NOMO-1 treated with DMSO at 0.1 percent for 48 hours (cell line): ENCODE results near the gene PLXNA1.

Experiments
- DNase-seq: peaks from one replicate; lab custom pipeline; 2025; ENCODE audit not compliant: unreplicated experiment; lab: John Stamatoyannopoulos, UW

Gene PLXNA1

DNA sequence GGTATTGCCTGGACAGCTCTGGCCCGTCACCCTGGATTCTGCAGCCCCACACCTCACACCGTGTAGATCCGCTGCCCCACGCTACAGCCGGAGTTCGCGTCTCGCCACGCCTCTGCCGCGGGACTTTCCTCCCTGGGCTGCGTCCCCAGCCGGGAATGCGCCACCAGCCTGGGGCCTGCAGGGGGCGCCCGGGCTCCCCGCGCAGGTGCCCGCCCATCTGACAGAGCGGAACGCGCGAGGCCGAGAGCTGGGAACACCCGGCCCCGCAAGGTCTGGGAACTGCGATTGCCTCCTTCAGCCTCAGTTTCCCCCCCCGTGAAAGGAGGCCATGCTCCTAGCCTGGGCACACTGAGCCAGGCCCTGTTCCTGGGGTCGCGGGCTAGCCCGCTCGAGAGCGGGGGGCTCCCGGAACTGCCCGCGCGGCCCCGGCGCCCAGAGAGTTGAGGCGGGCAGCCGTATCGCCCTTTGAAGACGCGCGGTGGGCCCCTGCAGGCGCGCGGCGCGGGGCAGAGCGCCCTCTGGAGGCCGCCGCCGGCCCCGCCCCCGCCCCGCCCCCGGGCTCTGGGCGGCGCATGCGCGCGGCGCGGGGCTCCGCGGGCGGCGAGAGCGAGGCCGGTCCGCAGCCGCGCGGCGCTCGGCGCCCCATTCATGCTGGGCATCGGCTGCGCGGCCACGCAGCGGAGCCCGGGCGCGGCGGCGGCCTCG lies at the start of gene PLXNA1:
TSS of gene PLXNA1 (plus strand) at position 645 of the 705 bp plus-strand sequence. CDS start 5,479 bp downstream, outside the sequence.
- DNase-seq: peak; percentile 77

- DNase-seq: no peak
Measured at GRCh38 chr3:126934031-126934531, 48.8 kb upstream of the PLXNA1 start.

DNA sequence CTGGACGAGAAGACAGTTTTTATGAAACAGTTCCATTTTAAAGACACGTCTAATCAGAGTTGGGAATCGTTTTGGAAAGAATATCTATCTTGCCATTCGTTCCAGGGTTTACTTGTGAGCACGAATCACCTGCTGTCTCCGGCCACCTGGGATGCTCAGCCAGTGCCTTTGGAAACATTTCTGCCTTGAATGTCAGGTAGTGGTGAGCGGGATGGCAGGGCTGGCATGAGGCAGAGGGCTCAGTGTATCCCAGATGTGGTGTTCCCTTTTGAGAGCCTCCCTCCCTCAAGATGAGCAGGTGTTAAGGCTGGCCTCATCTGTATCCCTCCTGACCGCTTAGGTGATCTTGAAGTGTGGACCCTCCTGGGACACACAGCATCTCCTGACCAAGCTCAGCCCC lies 47.9 kb upstream of the PLXNA1 start:
- no peak for DNase-seq

DNA sequence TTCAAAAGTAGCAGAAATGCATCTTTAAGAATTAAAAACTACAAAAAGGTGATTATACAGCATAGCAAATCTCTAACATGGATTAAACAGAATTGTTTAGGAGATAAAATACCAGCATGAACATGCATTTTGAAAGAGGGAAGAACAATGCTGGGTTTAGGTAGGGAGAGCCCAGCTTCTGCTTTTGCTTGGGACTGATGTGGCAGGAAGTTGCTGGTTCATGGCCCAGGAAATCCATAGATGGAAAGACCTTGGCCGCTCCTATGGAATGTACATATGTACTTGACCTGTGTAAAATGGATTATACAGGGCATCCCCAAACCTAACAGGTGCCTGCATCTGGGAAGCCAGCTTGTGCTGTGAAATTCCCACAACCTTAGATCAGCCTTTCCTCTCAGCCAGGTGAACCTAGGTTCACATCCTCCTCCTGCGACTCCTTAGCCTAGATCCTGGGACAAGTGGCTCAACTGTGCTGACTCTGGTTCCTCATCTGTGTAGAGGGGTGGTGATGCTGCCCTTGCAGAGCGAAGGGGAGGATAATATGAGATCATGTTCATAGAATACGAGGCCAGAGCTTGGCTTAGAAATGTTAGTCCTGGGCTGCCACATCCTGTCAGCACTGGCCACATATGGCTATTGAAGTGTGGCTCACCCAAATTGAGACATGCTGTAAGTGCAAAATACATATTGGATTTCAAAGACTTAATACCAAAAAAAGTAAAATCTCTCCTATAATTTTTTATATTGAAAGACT lies 47.0 kb upstream of the PLXNA1 start:
- peak; percentile 29 for DNase-seq

DNA sequence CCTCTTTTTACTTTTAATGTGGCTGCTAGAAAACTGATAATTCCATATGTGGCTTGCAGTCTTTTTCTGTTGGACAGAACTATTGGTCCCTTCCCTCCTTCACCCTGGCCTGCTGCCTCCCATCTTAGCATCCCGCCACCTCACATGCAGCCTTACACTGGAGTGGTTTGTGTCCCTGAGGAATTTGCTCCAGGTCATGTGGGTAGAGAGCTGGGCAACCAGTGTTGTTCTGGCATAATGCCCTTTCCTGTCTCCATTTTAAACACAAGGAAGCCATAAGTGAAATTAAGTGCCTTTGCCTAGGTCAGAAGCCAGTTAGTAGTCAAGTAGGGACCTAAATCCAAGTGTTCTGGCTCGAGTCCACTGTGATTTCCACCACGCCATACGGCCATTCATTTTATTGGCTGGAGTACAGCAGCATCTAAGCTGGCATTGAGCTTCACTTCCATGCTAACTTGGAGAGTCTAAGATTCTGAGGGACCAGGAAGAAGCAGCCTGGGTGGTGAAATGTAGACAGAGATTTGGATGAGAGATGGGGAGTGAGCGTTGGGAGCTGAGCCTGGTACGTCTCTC lies 46.0 kb upstream of the PLXNA1 start:
- DNase-seq: no peak

GRCh38 chr3:126937533-126937932 lies 45.4 kb upstream of the PLXNA1 start:
- no peak for DNase-seq

DNA sequence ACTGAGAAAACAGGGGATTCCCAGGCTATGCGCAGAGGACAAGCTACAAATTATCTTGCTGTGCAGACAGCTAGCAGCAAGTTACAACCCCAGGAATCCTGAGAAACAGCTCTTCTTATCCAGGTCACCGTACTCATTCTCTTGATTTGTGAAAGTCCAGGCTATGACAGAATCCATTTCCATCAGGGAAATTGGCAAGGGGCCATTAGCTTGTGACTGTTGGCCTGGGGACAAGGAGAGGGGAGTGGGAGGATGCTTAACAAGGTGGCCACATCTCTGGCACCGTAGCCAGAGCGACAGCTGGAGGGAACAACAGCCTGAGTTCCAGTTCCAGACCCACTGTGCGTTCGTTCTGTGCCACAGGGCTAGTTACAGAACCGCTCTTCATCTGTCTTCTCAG lies 44.9 kb upstream of the PLXNA1 start:
- no peak for DNase-seq

- no peak for DNase-seq
Measured at GRCh38 chr3:126938520-126939337, 44.2 kb upstream of the PLXNA1 start.

DNA sequence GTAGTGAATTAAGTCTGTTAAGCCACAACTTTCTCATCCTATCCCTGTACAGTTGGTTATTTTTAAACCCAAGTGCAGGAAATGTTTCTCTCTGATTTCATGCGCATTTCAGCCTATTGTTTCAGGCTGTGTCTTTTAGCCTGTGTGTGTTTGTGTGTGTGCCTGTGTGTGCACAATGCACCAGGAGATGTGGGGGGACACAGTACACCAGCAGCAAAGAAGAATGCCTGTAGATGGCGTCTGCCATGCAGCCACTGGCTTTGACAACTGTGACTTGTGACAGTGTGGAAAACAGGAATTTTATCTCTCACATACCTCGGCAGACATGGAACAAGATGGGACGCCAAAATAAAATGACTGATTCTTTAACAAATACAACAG lies 43.6 kb upstream of the PLXNA1 start:
- DNase-seq: no peak

DNA sequence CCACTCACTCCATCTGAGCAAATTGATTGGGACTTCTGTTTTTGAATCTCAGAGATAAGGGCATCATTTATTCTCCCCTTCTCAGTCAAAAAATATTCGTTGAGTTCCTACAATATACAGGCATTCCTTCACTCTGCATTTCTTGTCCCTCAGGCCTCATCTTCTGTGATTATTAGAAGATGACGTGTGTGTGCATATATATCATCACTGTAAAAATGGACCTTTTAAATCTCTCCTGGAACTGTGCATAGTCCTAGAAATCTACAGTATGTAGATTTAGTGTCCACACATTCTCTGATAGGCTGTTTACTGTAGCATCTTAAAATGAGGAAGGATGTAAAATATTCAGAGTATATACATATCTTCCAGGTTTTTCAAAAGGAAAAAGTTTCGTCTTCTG lies 43.2 kb upstream of the PLXNA1 start:
- no peak for DNase-seq

DNA sequence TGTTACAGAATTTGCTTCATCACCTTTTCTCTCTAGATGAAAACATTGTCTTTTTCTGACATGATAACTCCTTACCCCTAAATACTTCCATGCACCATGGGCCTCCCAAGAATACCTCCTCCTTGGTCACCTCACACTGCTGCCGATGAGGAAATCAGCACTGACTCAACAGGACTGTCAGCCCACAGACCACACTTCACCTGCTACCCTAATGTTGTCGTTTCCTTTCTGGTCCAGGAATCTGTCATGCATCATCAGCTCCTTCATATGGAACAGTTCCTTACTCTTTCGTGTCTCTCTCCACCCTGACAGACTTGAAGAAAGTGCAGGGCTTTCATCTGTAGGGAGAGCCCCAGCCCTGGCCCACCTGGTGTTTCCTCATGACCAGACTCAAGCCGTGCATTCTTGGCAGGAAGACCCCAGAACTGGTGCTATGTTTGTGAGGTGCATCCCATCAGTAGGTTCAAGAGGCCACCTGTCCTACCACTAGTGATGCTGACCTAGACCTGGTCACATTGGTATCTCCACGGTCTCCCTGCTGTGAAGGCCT lies 41.1 kb upstream of the PLXNA1 start:
- no peak for DNase-seq

DNA sequence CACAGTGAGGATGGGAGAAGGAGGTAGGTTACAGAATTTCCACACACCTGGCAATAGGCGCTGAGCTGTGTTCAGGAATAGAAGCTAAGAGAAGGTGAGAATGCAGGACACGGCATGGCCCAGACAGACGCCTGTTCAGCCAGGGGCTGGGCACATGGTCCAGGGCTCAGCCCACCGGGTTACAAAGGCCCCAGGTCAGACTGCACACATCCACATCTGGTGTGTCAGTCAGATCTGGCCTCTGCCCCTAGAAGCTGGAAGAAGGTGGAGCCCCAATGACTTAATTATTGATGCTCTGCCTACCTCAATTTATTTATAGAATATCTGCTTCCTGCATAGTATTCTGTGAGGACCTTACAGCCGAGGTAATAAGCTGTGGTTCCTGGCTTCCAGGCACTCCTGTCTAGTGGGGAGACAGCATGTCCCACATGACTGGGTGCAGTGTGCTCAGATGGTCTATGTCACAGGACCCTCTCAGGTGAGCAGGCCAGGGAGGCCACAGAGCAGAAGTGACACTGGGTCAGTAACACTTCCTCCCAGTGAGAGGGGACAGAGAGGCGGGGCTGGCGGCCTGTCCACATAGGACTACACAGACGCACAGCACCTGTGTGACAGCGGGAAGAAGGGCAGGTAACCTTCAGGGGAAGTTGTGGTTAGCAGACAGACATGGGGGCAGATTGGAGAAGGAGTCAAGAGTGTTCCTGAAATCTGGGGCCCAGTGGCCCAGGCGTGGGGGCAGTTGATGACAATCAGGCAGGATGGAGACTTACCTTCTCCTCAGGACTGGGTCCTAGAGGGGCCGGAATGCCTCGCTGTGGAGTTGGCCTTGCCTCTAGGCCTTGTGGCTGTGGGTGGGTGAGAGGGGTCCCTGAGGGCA lies 38.6 kb upstream of the PLXNA1 start:
- no peak for DNase-seq

GRCh38 chr3:126945171-126945721 lies 37.7 kb upstream of the PLXNA1 start:
- DNase-seq: no peak

DNA sequence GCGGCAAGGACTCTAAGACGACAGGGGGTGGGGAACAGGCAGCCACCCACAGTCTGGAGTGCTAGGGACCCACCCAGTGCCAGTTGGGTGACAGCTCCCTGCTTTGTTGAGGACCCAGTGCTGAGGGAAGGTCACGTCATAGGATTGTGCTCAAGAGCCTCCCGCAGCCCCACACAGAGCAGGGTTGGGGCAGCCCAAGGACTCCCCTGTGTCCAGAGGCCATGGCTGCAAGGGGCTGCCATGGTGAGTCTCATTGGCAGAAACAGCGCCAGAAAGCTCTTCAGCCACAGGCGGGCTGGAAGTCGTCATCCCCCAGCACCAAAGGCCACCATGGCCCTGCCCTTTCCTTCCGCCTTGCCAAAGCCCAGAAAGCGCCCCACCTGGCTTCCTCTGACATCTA lies 37.0 kb upstream of the PLXNA1 start:
- DNase-seq: no peak

GRCh38 chr3:126946405-126946804 lies 36.5 kb upstream of the PLXNA1 start:
- no peak for DNase-seq

DNA sequence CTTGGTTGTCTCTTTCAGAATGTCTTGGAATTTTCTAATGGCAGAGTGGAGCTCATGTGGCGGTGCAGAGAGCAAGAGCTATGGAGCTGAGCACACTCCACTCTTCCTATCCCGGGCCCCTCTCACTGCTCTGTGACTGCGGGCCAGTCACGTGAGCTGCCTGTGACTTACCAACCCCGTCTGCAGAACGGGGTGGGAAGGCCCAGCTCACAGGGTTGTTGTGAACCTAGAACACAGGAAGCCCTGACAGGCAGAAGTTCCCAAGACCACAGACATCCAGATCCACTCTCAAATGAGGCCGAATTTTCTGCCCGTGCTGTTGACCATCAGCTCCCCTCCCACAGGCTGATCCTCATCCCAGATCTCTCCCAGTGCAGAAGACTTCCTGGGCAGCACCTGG lies 35.5 kb upstream of the PLXNA1 start:
- DNase-seq: no peak

DNA sequence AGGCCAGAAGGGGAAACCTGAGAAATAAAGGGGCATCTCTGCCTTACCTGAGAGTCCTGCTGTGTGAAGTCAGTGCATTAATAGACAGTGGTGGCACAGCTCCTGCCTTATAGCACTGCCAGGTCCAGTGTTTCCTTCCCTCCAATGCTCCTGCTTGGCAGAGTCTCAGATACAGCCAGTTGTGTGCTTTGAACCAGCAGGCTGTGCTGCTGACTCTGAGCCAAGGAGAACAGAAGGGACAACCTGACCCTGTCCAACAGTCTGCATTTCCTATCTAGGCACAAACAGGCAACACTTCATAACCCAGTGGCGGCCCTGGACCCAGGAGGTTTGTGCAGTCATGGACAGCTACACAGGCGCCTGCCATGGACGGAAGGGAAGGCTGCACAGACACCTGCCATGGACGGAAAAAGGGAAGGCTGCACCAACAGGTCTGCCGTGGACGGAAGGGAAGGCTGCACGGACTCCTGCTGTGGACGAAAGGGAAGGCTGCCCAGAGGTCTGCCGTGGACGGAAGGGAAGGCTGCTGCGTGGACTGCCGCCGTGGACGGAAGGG lies 33.9 kb upstream of the PLXNA1 start:
- DNase-seq: no peak

- DNase-seq: no peak
Measured at GRCh38 chr3:126951561-126951960, 31.4 kb upstream of the PLXNA1 start.

- no peak for DNase-seq
Measured at GRCh38 chr3:126952261-126952982, 30.5 kb upstream of the PLXNA1 start.
